ENCODE results near the gene COL2A1. TPM values are rescaled to one million over a fixed set of nuclear protein-coding genes. Genes with fewer than 3 reads are reported as not detected.
A peak's percentile ranks its signal among the peaks of the same experiment; 100 is the strongest.

Gene COL2A1
- total RNA-seq, 1 experiment from 2014 or later, result 0.12 TPM

GRCh38 chr12:47949441-47950341 is 54.6 kb downstream of the COL2A1 start:
- Mint-ChIP-seq H3K9me3 (ENCODE audit: unreplicated experiment) (no peaks in the 10 kb centered on the region), H3K27me3 (ENCODE audit: insufficient read depth, unreplicated experiment) (no peaks in the 10 kb centered on the region), H3K4me3 (ENCODE audit: unreplicated experiment) (no peak overlapping the region), H3K27ac (ENCODE audit: low read depth, unreplicated experiment) (no peak overlapping the region), H3K36me3 (ENCODE audit: insufficient read depth, unreplicated experiment) (peaks cover 6% of the 10 kb centered on the region), H3K4me1 (ENCODE audit: insufficient read depth, unreplicated experiment) (peaks cover 45% of the 10 kb centered on the region)
- peak; percentile 82 for TF ChIP-seq CTCF (IDR thresholded peaks at IDR 0.05; ENCODE audit: unreplicated experiment)
- no TSS peak for BruUV-seq (replicated peaks)
- CTCF ChIA-PET, result interaction anchor here (0.6 to 5.9 kb wide), 39 partner anchors 9 to 906 kb away, joined by 3 to 50 read pairs (median 4); partner anchors contain the start of genes TMEM106C and VDR
- intact Hi-C loops (cut with micrococcal nuclease), result loop anchor here (1.0 to 5.0 kb wide), 3 partner anchors 44 to 112 kb away; no protein-coding TSS in a partner anchor
- POLR2A ChIA-PET, result interaction anchor here (0.5 to 2.7 kb wide), 11 partner anchors 13 to 715 kb away, joined by 3 to 25 read pairs (median 3); partner anchors contain the start of gene VDR
- DNase-seq (ENCODE audit: unreplicated experiment), result peak; percentile 88

GRCh38 chr12:47947341-47947740 is 56.9 kb downstream of the COL2A1 start:
- Mint-ChIP-seq H3K27me3 (ENCODE audit: insufficient read depth, unreplicated experiment) (no peaks in the 10 kb centered on the region), H3K4me3 (ENCODE audit: unreplicated experiment) (no peak overlapping the region), H3K36me3 (ENCODE audit: insufficient read depth, unreplicated experiment) (peaks cover 6% of the 10 kb centered on the region), H3K4me1 (ENCODE audit: insufficient read depth, unreplicated experiment) (peaks cover 41% of the 10 kb centered on the region), H3K27ac (ENCODE audit: low read depth, unreplicated experiment) (no peak overlapping the region), H3K9me3 (ENCODE audit: unreplicated experiment) (no peaks in the 10 kb centered on the region)
- TF ChIP-seq CTCF (IDR thresholded peaks at IDR 0.05; ENCODE audit: unreplicated experiment), result no peak
- DNase-seq (ENCODE audit: unreplicated experiment), result no peak
- intact Hi-C loops (cut with micrococcal nuclease), result loop anchor here (5.0 kb wide), 2 partner anchors 85 to 110 kb away; no protein-coding TSS in a partner anchor
- no TSS peak for BruUV-seq (replicated peaks)
- ChIA-PET CTCF (interaction anchor here (0.6 to 5.9 kb wide), 5 partner anchors 42 to 645 kb away, joined by 3 to 50 read pairs (median 9); partner anchors contain the start of gene VDR), POLR2A (interaction anchor here (0.7 to 1.3 kb wide), 3 partner anchors 16 to 89 kb away, joined by 3 to 6 read pairs (median 3); partner anchors contain the start of genes TMEM106C and VDR)

GRCh38 chr12:47946413-47947323 is 57.6 kb downstream of the COL2A1 start:
- H3K9me3 Mint-ChIP-seq (ENCODE audit: unreplicated experiment), result no peaks in the 10 kb centered on the region
- no TSS peak for BruUV-seq (replicated peaks)
- ChIA-PET CTCF (interaction anchor here (0.6 to 5.9 kb wide), 8 partner anchors 30 to 646 kb away, joined by 3 to 50 read pairs (median 4); partner anchors contain the start of gene VDR), POLR2A (interaction anchor here (0.6 to 1.3 kb wide), 4 partner anchors 17 to 88 kb away, joined by 3 to 6 read pairs (median 3); partner anchors contain the start of genes TMEM106C and VDR)
- no peak for TF ChIP-seq CTCF (IDR thresholded peaks at IDR 0.05; ENCODE audit: unreplicated experiment)
- intact Hi-C loops (cut with micrococcal nuclease), result loop anchor here (5.0 kb wide), 2 partner anchors 84 to 109 kb away; no protein-coding TSS in a partner anchor
- H3K4me3 Mint-ChIP-seq (ENCODE audit: unreplicated experiment), result no peak overlapping the region
- H3K27me3 Mint-ChIP-seq (ENCODE audit: insufficient read depth, unreplicated experiment), result no peaks in the 10 kb centered on the region
- DNase-seq (ENCODE audit: unreplicated experiment), result peak; percentile 52
- peaks cover 41% of the 10 kb centered on the region for H3K4me1 Mint-ChIP-seq (ENCODE audit: insufficient read depth, unreplicated experiment)
- H3K36me3 Mint-ChIP-seq (ENCODE audit: insufficient read depth, unreplicated experiment), result peaks cover 6% of the 10 kb centered on the region
- peak overlapping the region; percentile 40 for H3K27ac Mint-ChIP-seq (ENCODE audit: low read depth, unreplicated experiment)

All from MCF 10A (cell line).